Esophagus squamous epithelium (tissue), 5 donors: Measurements from ENCODE around the gene FAM83D. TPM values are rescaled to one million over a fixed set of nuclear protein-coding genes. Genes with fewer than 3 reads are reported as not detected.

Source experiments
- DNase-seq: peaks from one replicate; lab custom pipeline; 2025; lab: John Stamatoyannopoulos, UW
- H3K27ac ChIP-seq, 4 donors: fragments of 200-600 bp; sonication (generic); one replicate each; pipeline ENCODE4 v1.5.1; 2016 to 2019; ENCODE audit warnings: mild to moderate bottlenecking in 1 of 4
- H3K27me3 ChIP-seq, 4 donors: fragments of 200-600 bp; sonication (generic); 1 replicate in 3 of 4; 2 replicates in 1 of 4; pipeline versions ENCODE4 v1.5.1 to v1.6.0; 2017 to 2021; ENCODE audit warnings: antibody characterized with exemption in 1 of 4
- H3K36me3 ChIP-seq, 3 donors: fragments of 200-600 bp; sonication (generic); one replicate each; pipeline ENCODE4 v1.5.1; 2016 to 2019
- H3K4me1 ChIP-seq, 3 donors: fragments of 200-600 bp; sonication (generic); one replicate each; pipeline ENCODE4 v1.5.1; 2017 to 2019
- H3K4me3 ChIP-seq, 4 donors: fragments of 200-600 bp; sonication (generic); 1 replicate in 3 of 4; 2 replicates in 1 of 4; pipeline ENCODE4 v1.5.1; 2016 to 2019; ENCODE audit warnings: mild to moderate bottlenecking in 2 of 4, moderate library complexity in 1 of 4
- H3K9me3 ChIP-seq, 3 donors: fragments of 200-600 bp; sonication (generic); one replicate each; pipeline ENCODE4 v1.5.1; 2016 to 2019
- CTCF ChIP-seq, 6 experiments: fragments of 450-650 bp in 4 of 6; fragments of 200-600 bp in 2 of 6; sonication (generic) in 2 of 6; IDR thresholded peaks; one replicate each; pipeline ENCODE4 v1.5.1; 2016 to 2019; ENCODE audit warnings: antibody characterized with exemption in 6 of 6, mild to moderate bottlenecking in 4 of 6, moderate library complexity in 4 of 6
- POLR2A ChIP-seq, 4 donors: fragments of 450-650 bp; IDR thresholded peaks; one replicate each; pipeline ENCODE4 v1.6.1; 2017; ENCODE audit warnings: antibody characterized with exemption in 4 of 4, mild to moderate bottlenecking in 4 of 4, moderate library complexity in 3 of 4
- WGBS, 2 donors: methylation state at CpG; one replicate each; pipeline ENCODE4 v1.1.5; 2018; 5-methylcytosine and 5-hydroxymethylcytosine counted together
- intact Hi-C: fragments of 100-400 bp; cut with DNase I; formaldehyde crosslinking; loops from one replicate; pipeline ENCODE4 v1.15.0; 2022
- total RNA-seq, 4 donors: library from RNA; depleted of rRNA; stranded (reverse); fragments of >200 nt; gene quantifications; one replicate each; pipeline ENCODE4 v1.1.0, GENCODE V29; 2016
- donor health status: DM: yes; HTN: yes; CAD: no.

The FAM83D gene
- total RNA-seq, 4 donors from 2014 or later = 53.8 to 105 (median 81.9) TPM

- WGBS, 2 donors = 71 to 80% methylated on average over 3 to 4 of the region's 4 CpGs
- no peaks in the 10 kb centered on the region for H3K9me3 ChIP-seq
These were observed 8.6 kb upstream of the FAM83D start for GRCh38 chr20:38917657-38918056.

GRCh38 chr20:38918172-38918571 lies 8.0 kb upstream of the FAM83D start:
- 91 to 94% methylated on average over 5 to 11 of the region's 19 CpGs for WGBS, 2 donors
- TF ChIP-seq POLR2A (IDR thresholded peaks at IDR 0.05) = no peak
- TF ChIP-seq CTCF (IDR thresholded peaks at IDR 0.05) = no peak
- Histone ChIP-seq H3K36me3 (peaks cover 0 to 7% (median 0%) of the 10 kb centered on the region in 3 donors), H3K4me1 (peaks cover 0 to 7% (median 0%) of the 10 kb centered on the region in 3 donors), H3K27me3 (peaks cover 0 to 31% (median 0%) of the 10 kb centered on the region in 4 donors), H3K9me3 (no peaks in the 10 kb centered on the region), H3K4me3 (no peak overlapping the region), H3K27ac (no peak overlapping the region)
- intact Hi-C loops = no loop called here
- DNase-seq = no peak

More at GRCh38 chr20:38917657-38918056, 8.6 kb upstream of the FAM83D start:
- Histone ChIP-seq H3K4me1 (peaks cover 0 to 7% (median 0%) of the 10 kb centered on the region in 3 donors), H3K4me3 (no peak overlapping the region), H3K36me3 (peaks cover 0 to 7% (median 0%) of the 10 kb centered on the region in 3 donors), H3K27ac (no peak overlapping the region), H3K27me3 (peaks cover 0 to 36% (median 0%) of the 10 kb centered on the region in 4 donors)
- intact Hi-C loops = no loop called here
- TF ChIP-seq CTCF (IDR thresholded peaks at IDR 0.05) = no peak
- TF ChIP-seq POLR2A (IDR thresholded peaks at IDR 0.05) = no peak
- DNase-seq = no peak

DNA sequence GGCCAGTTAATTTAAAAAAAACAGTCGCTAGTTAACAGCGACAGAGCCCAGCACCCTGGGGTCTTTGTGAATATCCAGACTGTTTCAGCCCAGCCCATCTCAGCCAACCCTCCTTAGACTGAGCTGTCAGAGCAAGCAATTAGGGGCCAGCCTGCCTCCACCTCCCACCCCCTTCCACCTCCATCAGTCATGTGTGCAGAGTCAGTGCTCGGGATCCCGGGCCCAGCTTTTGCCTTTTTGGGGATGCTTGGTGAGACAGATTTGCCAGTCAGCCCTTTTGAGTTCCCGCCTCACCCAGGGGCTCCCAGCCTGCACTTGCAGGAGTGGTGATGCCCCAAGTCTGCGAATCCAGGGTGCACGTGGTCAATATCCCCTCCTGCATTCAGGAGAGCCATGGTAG lies 6.5 kb upstream of the FAM83D start:
- H3K4me1 ChIP-seq = peaks cover 0 to 7% (median 0%) of the 10 kb centered on the region in 3 donors
- 81 to 94% methylated on average over 2 to 5 of the region's 7 CpGs for WGBS, 2 donors
- no peak for DNase-seq
- no peak overlapping the region for H3K27ac ChIP-seq
- no peaks in the 10 kb centered on the region for H3K9me3 ChIP-seq
- intact Hi-C loops = no loop called here
- H3K4me3 ChIP-seq = no peak overlapping the region
- peaks cover 0 to 24% (median 0%) of the 10 kb centered on the region in 4 donors for H3K27me3 ChIP-seq
- H3K36me3 ChIP-seq = peaks cover 0 to 7% (median 0%) of the 10 kb centered on the region in 3 donors
- no peak for TF ChIP-seq POLR2A (IDR thresholded peaks at IDR 0.05)
- no peak for TF ChIP-seq CTCF (IDR thresholded peaks at IDR 0.05)

- Histone ChIP-seq H3K36me3 (peaks cover 0 to 7% (median 0%) of the 10 kb centered on the region in 3 donors), H3K27ac (no peak overlapping the region)
These were observed 5.8 kb upstream of the FAM83D start for GRCh38 chr20:38920411-38920810.

More at GRCh38 chr20:38920411-38920810, 5.8 kb upstream of the FAM83D start:
- Histone ChIP-seq H3K4me1 (peaks cover 0 to 7% (median 0%) of the 10 kb centered on the region in 3 donors), H3K27me3 (peaks cover 0 to 24% (median 0%) of the 10 kb centered on the region in 4 donors), H3K4me3 (no peak overlapping the region), H3K9me3 (no peaks in the 10 kb centered on the region)
- intact Hi-C loops = no loop called here
- no peak for DNase-seq
- 57 to 82% methylated on average over 1 to 3 of the region's 3 CpGs for WGBS, 2 donors
- no peak for TF ChIP-seq CTCF (IDR thresholded peaks at IDR 0.05)
- TF ChIP-seq POLR2A (IDR thresholded peaks at IDR 0.05) = no peak
